ENCODE data around the gene AIG1. TPM values are rescaled to one million over a fixed set of nuclear protein-coding genes. Genes with fewer than 3 reads are reported as not detected.

The AIG1 gene
- polyA plus RNA-seq, 1 donor from 2014 or later = 23.2 TPM

DNA sequence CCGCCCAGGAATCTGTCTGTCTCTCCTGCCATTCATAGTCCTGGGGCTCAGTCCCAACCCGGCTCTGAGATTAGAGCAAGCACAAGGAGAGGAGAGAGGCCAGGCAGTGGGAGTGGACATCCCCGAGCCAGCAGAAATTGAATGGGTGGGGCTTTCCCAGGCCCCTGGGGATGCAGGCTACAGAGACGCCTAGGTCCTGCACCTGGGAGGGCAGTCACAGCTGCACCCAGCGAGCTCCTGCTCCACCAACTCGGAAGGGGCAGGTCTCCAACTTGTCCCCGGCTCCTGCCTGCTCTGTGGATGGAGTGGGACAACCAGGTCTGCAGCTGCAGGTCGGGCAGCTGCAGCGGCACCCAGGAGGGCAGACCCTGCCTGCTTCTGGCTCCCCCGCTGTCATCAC lies 11.1 kb upstream of the AIG1 start:
- H3K4me3 ChIP-seq (ENCODE audit: low read length) = no peak overlapping the region
- no peak overlapping the region for H2AFZ ChIP-seq (ENCODE audit: low read depth, low read length)
- H3K27ac ChIP-seq (ENCODE audit: low read length) = no peak overlapping the region
- H3K9me3 ChIP-seq (ENCODE audit: low read length) = no peaks in the 10 kb centered on the region
- TF ChIP-seq MXI1 (conservative IDR thresholded peaks at IDR 0.05; ENCODE audit: poor library complexity, severe bottlenecking) = no peak
- TF ChIP-seq, protein P1, sequence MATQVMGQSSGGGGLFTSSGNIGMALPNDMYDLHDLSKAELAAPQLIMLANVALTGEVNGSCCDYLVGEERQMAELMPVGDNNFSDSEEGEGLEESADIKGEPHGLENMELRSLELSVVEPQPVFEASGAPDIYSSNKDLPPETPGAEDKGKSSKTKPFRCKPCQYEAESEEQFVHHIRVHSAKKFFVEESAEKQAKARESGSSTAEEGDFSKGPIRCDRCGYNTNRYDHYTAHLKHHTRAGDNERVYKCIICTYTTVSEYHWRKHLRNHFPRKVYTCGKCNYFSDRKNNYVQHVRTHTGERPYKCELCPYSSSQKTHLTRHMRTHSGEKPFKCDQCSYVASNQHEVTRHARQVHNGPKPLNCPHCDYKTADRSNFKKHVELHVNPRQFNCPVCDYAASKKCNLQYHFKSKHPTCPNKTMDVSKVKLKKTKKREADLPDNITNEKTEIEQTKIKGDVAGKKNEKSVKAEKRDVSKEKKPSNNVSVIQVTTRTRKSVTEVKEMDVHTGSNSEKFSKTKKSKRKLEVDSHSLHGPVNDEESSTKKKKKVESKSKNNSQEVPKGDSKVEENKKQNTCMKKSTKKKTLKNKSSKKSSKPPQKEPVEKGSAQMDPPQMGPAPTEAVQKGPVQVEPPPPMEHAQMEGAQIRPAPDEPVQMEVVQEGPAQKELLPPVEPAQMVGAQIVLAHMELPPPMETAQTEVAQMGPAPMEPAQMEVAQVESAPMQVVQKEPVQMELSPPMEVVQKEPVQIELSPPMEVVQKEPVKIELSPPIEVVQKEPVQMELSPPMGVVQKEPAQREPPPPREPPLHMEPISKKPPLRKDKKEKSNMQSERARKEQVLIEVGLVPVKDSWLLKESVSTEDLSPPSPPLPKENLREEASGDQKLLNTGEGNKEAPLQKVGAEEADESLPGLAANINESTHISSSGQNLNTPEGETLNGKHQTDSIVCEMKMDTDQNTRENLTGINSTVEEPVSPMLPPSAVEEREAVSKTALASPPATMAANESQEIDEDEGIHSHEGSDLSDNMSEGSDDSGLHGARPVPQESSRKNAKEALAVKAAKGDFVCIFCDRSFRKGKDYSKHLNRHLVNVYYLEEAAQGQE (IDR thresholded peaks at IDR 0.05; ENCODE audit: borderline replicate concordance) = no peak
- no peak for TF ChIP-seq EZH2 (IDR thresholded peaks at IDR 0.05; ENCODE audit: borderline replicate concordance, insufficient read depth, low read length, poor library complexity, severe bottlenecking)
- TF ChIP-seq, protein P2, sequence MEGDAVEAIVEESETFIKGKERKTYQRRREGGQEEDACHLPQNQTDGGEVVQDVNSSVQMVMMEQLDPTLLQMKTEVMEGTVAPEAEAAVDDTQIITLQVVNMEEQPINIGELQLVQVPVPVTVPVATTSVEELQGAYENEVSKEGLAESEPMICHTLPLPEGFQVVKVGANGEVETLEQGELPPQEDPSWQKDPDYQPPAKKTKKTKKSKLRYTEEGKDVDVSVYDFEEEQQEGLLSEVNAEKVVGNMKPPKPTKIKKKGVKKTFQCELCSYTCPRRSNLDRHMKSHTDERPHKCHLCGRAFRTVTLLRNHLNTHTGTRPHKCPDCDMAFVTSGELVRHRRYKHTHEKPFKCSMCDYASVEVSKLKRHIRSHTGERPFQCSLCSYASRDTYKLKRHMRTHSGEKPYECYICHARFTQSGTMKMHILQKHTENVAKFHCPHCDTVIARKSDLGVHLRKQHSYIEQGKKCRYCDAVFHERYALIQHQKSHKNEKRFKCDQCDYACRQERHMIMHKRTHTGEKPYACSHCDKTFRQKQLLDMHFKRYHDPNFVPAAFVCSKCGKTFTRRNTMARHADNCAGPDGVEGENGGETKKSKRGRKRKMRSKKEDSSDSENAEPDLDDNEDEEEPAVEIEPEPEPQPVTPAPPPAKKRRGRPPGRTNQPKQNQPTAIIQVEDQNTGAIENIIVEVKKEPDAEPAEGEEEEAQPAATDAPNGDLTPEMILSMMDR (IDR thresholded peaks at IDR 0.05; ENCODE audit: poor library complexity, severe bottlenecking) = no peak
- TF ChIP-seq RAD21 (conservative IDR thresholded peaks at IDR 0.05) = no peak
- TF ChIP-seq POLR2AphosphoS5 (IDR thresholded peaks at IDR 0.05) = no peak
- no peak for TF ChIP-seq SMC3 (conservative IDR thresholded peaks at IDR 0.05; ENCODE audit: poor library complexity)
- no peak for TF ChIP-seq TAF1 (IDR thresholded peaks at IDR 0.05; ENCODE audit: low read depth)
- no peak for TF ChIP-seq EP300 (conservative IDR thresholded peaks at IDR 0.05; ENCODE audit: poor library complexity, severe bottlenecking)
- H3K9ac ChIP-seq (ENCODE audit: low read length) = no peak overlapping the region
- no peaks in the 10 kb centered on the region for H4K20me1 ChIP-seq (ENCODE audit: insufficient read depth)
- no peaks in the 10 kb centered on the region for H3K27me3 ChIP-seq (ENCODE audit: insufficient read depth, low read depth, low read length)
- H3F3A ChIP-seq (ENCODE audit: insufficient read depth, low read length, poor library complexity, severe bottlenecking) = no peaks in the 10 kb centered on the region
- H3K9me2 ChIP-seq (ENCODE audit: insufficient read depth, low read length) = no peaks in the 10 kb centered on the region
- no peaks in the 10 kb centered on the region for H3K36me3 ChIP-seq (ENCODE audit: insufficient read depth, low read length)
- H3K4me2 ChIP-seq (ENCODE audit: low read length) = no peak overlapping the region
- H3K79me2 ChIP-seq (replicated peaks; ENCODE audit: insufficient read depth, low read length) = no peaks in the 10 kb centered on the region

DNA sequence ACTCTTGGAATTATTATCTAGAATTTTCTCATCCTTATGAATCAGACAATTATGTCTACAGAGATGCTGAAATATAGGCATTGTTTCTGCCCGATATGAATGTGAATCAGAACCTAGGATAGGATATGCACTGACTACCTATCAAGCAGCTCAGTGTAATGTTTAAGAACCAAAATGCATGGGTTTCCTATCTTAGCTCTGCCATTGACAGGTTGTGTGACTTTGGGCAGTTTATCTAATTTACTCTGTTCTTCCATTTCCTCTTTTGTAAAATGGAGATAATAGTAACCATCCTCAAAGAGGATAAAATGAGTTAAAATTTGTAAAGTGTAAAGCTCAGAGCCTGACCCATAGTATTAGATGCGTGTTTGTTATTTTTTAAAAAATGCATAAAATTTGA lies 10.2 kb upstream of the AIG1 start:
- no peaks in the 10 kb centered on the region for H3K9me2 ChIP-seq (ENCODE audit: insufficient read depth, low read length)
- no peaks in the 10 kb centered on the region for H3F3A ChIP-seq (ENCODE audit: insufficient read depth, low read length, poor library complexity, severe bottlenecking)
- no peaks in the 10 kb centered on the region for H3K36me3 ChIP-seq (ENCODE audit: insufficient read depth, low read length)
- H3K9me3 ChIP-seq (ENCODE audit: low read length) = no peaks in the 10 kb centered on the region
- no peak overlapping the region for H3K4me2 ChIP-seq (ENCODE audit: low read length)
- no peak for TF ChIP-seq MXI1 (conservative IDR thresholded peaks at IDR 0.05; ENCODE audit: poor library complexity, severe bottlenecking)
- TF ChIP-seq, protein P2 (IDR thresholded peaks at IDR 0.05; ENCODE audit: poor library complexity, severe bottlenecking) = no peak
- no peak for TF ChIP-seq EZH2 (IDR thresholded peaks at IDR 0.05; ENCODE audit: borderline replicate concordance, insufficient read depth, low read length, poor library complexity, severe bottlenecking)
- TF ChIP-seq EP300 (conservative IDR thresholded peaks at IDR 0.05; ENCODE audit: poor library complexity, severe bottlenecking) = no peak
- H3K4me3 ChIP-seq (ENCODE audit: low read length) = no peak overlapping the region
- H2AFZ ChIP-seq (ENCODE audit: low read depth, low read length) = no peak overlapping the region
- no peak overlapping the region for H3K27ac ChIP-seq (ENCODE audit: low read length)
- H3K79me2 ChIP-seq (replicated peaks; ENCODE audit: insufficient read depth, low read length) = no peaks in the 10 kb centered on the region
- H3K9ac ChIP-seq (ENCODE audit: low read length) = no peak overlapping the region
- no peaks in the 10 kb centered on the region for H3K27me3 ChIP-seq (ENCODE audit: insufficient read depth, low read depth, low read length)
- no peaks in the 10 kb centered on the region for H4K20me1 ChIP-seq (ENCODE audit: insufficient read depth)
